ENCODE results near the gene OPHN1. TPM values are rescaled to one million over a fixed set of nuclear protein-coding genes. Genes with fewer than 3 reads are reported as not detected.

OPHN1 gene
- total RNA-seq, 1 experiment from 2014 or later: 4.4 TPM

DNA sequence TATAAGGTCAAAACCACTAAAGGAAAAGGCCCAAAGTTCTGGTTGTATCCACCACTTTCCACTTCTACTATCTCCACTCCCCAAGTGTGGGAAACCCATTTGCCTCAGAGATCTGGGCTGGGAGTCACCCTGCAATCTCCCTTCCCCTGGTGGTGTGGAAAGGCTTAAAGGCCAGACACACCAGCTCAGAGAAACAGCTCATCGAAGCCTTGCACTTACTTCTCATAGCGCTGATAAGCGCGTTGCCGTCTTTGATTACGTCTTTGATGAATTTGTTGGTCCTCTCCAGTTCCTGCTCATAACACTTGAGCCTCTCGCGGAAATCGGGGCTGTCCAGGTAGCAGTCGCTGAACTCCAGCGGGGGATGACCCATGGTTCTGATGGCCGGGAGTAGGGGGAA is 647 bp downstream of the OPHN1 start:
- ChIA-PET CTCF (interaction anchor here (2.0 kb wide), 1 partner anchor 236 kb away, joined by 13 read pairs; no protein-coding TSS in a partner anchor), POLR2A (no interaction called here)
- Mint-ChIP-seq H3K4me3 (peak overlapping the region; percentile 89), H3K27ac (peak overlapping the region; percentile 83), H3K4me1 (peaks cover 19% of the 10 kb centered on the region), H3K27me3 (ENCODE audit: low read depth) (no peaks in the 10 kb centered on the region), H3K9me3 (no peaks in the 10 kb centered on the region), H3K36me3 (no peaks in the 10 kb centered on the region; the same call in 1 of the 2 replicates)
- TF ChIP-seq CREM (CRISPR knock-in tag; IDR thresholded peaks at IDR 0.05) (no peak), FOXJ3 (CRISPR knock-in tag; IDR thresholded peaks at IDR 0.05; ENCODE audit: borderline replicate concordance) (no peak), ZNF671 (CRISPR knock-in tag; IDR thresholded peaks at IDR 0.05) (no peak), SMAD4 (CRISPR knock-in tag; IDR thresholded peaks at IDR 0.05) (no peak), HMGA2 (CRISPR knock-in tag; IDR thresholded peaks at IDR 0.05) (no peak), ETV6 (CRISPR knock-in tag; IDR thresholded peaks at IDR 0.05) (no peak), TEAD1 (CRISPR knock-in tag; IDR thresholded peaks at IDR 0.05) (no peak), TCF7 (CRISPR knock-in tag; IDR thresholded peaks at IDR 0.05; ENCODE audit: low read depth) (no peak)
- TF ChIP-seq, protein P1, sequence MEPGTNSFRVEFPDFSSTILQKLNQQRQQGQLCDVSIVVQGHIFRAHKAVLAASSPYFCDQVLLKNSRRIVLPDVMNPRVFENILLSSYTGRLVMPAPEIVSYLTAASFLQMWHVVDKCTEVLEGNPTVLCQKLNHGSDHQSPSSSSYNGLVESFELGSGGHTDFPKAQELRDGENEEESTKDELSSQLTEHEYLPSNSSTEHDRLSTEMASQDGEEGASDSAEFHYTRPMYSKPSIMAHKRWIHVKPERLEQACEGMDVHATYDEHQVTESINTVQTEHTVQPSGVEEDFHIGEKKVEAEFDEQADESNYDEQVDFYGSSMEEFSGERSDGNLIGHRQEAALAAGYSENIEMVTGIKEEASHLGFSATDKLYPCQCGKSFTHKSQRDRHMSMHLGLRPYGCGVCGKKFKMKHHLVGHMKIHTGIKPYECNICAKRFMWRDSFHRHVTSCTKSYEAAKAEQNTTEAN (CRISPR knock-in tag; IDR thresholded peaks at IDR 0.05): no peak
- no peak for DNase-seq (ENCODE audit: low spot score)
- no peak for ATAC-seq

DNA sequence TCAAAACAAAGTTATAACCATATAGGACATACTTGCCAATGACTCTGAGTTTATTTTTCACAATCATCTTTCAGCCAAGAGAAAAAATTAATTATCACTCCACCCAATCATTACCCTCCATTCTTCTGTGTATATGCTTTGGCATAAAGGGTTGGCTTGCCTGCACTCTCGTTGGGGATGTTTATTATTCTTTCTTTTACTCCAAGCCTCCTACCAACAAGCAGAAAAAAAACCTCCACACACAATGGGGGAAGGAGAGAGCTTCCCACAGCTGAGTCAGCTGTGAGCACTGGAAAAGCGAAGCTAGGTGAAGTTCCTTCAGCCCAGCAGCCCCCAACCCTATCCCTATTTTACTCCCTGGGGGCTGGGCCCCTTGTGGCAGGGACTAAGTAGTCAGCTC is 1.5 kb downstream of the OPHN1 start:
- DNase-seq (ENCODE audit: low spot score): no peak
- CTCF ChIA-PET: interaction anchor here (1.0 kb wide), 1 partner anchor 250 kb away, joined by 3 read pairs; no protein-coding TSS in a partner anchor
- no peak for ATAC-seq
- TF ChIP-seq FOXK1 (CRISPR knock-in tag; IDR thresholded peaks at IDR 0.05): no peak
- TF ChIP-seq USF2 (CRISPR knock-in tag; IDR thresholded peaks at IDR 0.05): no peak
- TF ChIP-seq, protein P2, sequence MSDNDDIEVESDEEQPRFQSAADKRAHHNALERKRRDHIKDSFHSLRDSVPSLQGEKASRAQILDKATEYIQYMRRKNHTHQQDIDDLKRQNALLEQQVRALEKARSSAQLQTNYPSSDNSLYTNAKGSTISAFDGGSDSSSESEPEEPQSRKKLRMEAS (CRISPR knock-in tag; IDR thresholded peaks at IDR 0.05): no peak
- TF ChIP-seq ZNF396 (CRISPR knock-in tag; IDR thresholded peaks at IDR 0.05; ENCODE audit: borderline replicate concordance): no peak
- TF ChIP-seq, protein P3, sequence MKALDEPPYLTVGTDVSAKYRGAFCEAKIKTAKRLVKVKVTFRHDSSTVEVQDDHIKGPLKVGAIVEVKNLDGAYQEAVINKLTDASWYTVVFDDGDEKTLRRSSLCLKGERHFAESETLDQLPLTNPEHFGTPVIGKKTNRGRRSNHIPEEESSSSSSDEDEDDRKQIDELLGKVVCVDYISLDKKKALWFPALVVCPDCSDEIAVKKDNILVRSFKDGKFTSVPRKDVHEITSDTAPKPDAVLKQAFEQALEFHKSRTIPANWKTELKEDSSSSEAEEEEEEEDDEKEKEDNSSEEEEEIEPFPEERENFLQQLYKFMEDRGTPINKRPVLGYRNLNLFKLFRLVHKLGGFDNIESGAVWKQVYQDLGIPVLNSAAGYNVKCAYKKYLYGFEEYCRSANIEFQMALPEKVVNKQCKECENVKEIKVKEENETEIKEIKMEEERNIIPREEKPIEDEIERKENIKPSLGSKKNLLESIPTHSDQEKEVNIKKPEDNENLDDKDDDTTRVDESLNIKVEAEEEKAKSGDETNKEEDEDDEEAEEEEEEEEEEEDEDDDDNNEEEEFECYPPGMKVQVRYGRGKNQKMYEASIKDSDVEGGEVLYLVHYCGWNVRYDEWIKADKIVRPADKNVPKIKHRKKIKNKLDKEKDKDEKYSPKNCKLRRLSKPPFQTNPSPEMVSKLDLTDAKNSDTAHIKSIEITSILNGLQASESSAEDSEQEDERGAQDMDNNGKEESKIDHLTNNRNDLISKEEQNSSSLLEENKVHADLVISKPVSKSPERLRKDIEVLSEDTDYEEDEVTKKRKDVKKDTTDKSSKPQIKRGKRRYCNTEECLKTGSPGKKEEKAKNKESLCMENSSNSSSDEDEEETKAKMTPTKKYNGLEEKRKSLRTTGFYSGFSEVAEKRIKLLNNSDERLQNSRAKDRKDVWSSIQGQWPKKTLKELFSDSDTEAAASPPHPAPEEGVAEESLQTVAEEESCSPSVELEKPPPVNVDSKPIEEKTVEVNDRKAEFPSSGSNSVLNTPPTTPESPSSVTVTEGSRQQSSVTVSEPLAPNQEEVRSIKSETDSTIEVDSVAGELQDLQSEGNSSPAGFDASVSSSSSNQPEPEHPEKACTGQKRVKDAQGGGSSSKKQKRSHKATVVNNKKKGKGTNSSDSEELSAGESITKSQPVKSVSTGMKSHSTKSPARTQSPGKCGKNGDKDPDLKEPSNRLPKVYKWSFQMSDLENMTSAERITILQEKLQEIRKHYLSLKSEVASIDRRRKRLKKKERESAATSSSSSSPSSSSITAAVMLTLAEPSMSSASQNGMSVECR (CRISPR knock-in tag; IDR thresholded peaks at IDR 0.05; ENCODE audit: borderline replicate concordance): no peak
- no peak for TF ChIP-seq ETV6 (CRISPR knock-in tag; IDR thresholded peaks at IDR 0.05)
- TF ChIP-seq NFYB (CRISPR knock-in tag; conservative IDR thresholded peaks at IDR 0.05; ENCODE audit: low read depth): no peak
- TF ChIP-seq CDX4 (CRISPR knock-in tag; IDR thresholded peaks at IDR 0.05; ENCODE audit: borderline replicate concordance): no peak
- TF ChIP-seq TP53 (CRISPR knock-in tag; IDR thresholded peaks at IDR 0.05): no peak
- TF ChIP-seq GABPB1 (CRISPR knock-in tag; IDR thresholded peaks at IDR 0.05): no peak
- TF ChIP-seq FOXP4 (CRISPR knock-in tag; IDR thresholded peaks at IDR 0.05): no peak
- TF ChIP-seq MXD4 (CRISPR knock-in tag; IDR thresholded peaks at IDR 0.05; ENCODE audit: borderline replicate concordance): no peak
- TF ChIP-seq, protein P1 (CRISPR knock-in tag; IDR thresholded peaks at IDR 0.05): no peak
- no peak for TF ChIP-seq TEAD4 (CRISPR knock-in tag; IDR thresholded peaks at IDR 0.05)
- POLR2A ChIA-PET: no interaction called here
- no peaks in the 10 kb centered on the region for H3K27me3 Mint-ChIP-seq (ENCODE audit: low read depth)
- no peaks in the 10 kb centered on the region for H3K9me3 Mint-ChIP-seq
- H3K27ac Mint-ChIP-seq: no peak overlapping the region
- H3K4me1 Mint-ChIP-seq: peaks cover 19% of the 10 kb centered on the region
- H3K36me3 Mint-ChIP-seq: no peaks in the 10 kb centered on the region; the same call in 1 of the 2 replicates
- peak overlapping the region; percentile 89; the same call in 1 of the 2 replicates for H3K4me3 Mint-ChIP-seq
